IMR-90 (cell line): Measurements from ENCODE around the gene SLC4A8. TPM values are rescaled to one million over a fixed set of nuclear protein-coding genes. Genes with fewer than 3 reads are reported as not detected.

ENCODE experiments used
- ATAC-seq: fragments of 200-7000 bp; cut with Tn5 transposase; 2 replicates; pipeline ENCODE4 v1.9.1; 2020; ENCODE audit warnings: low read depth, mild to moderate bottlenecking, moderate library complexity
- BruUV-seq: library from RNA; stranded (reverse); fragments of 400-500 nt; replicated peaks from 2 replicates; lab custom pipeline; 2021; lab: Mats Ljungman, UMichigan
- CTCF ChIA-PET: fragments of 300-600 bp; formaldehyde crosslinking; extraction: SDS; loops from one replicate; lab custom pipeline; 2021; ENCODE audit warnings: antibody characterized with exemption; lab: Yijun Ruan, JAX
- POLR2A ChIA-PET: fragments of 300-600 bp; sonication (Branson Sonifier 250); formaldehyde crosslinking; loops from one replicate; lab custom pipeline; 2022; ENCODE audit warnings: antibody characterized with exemption; ENCODE audit not compliant: unreplicated experiment; lab: Charles Lee
- DNase-seq: peaks from one replicate; pipeline ENCODE4 v3.0.0; 2013
- H2AFZ ChIP-seq: replicated peaks from 2 replicates; pipeline ENCODE3; 2013; ENCODE audit warnings: low read length, mild to moderate bottlenecking; ENCODE audit not compliant: poor library complexity
- H2AK5ac ChIP-seq: 2 replicates; pipeline ENCODE4 v1.6.1; 2013; ENCODE audit warnings: low read depth, low read length, inconsistent platforms
- H2AK9ac ChIP-seq: replicated peaks from 2 replicates; pipeline ENCODE3; 2013; ENCODE audit warnings: mild to moderate bottlenecking, low read depth, low read length, moderate library complexity; ENCODE audit not compliant: poor library complexity
- H2BK120ac ChIP-seq: 2 replicates; pipeline ENCODE4 v1.6.1; 2013; ENCODE audit warnings: low read depth, low read length, inconsistent platforms
- H2BK15ac ChIP-seq: 3 replicates; pipeline ENCODE4 v1.6.1; 2013; ENCODE audit warnings: low read depth, low read length, inconsistent platforms
- H2BK20ac ChIP-seq: 2 replicates; pipeline ENCODE4 v1.6.1; 2013; ENCODE audit warnings: low read depth, mild to moderate bottlenecking, inconsistent platforms, low read length, moderate library complexity
- H2BK5ac ChIP-seq: 2 replicates; pipeline ENCODE4 v1.6.1; 2013; ENCODE audit warnings: mild to moderate bottlenecking, low read depth, low read length, inconsistent platforms; ENCODE audit not compliant: poor library complexity, severe bottlenecking
- H3K14ac ChIP-seq: replicated peaks from 2 replicates; pipeline ENCODE4 v1.6.1; 2013; ENCODE audit warnings: low read depth, low read length, inconsistent platforms
- H3K18ac ChIP-seq: 2 replicates; pipeline ENCODE4 v1.6.1; 2013; ENCODE audit warnings: low read depth, low read length, control low read depth
- H3K23ac ChIP-seq: 2 replicates; pipeline ENCODE4 v1.6.1; 2013; ENCODE audit warnings: low read depth, low read length, inconsistent platforms
- H3K27ac ChIP-seq: 2 replicates; pipeline ENCODE4 v1.5.1; 2013; ENCODE audit warnings: mild to moderate bottlenecking, control low read depth, low read length; ENCODE audit not compliant: insufficient read depth
- H3K27me3 ChIP-seq: 2 replicates; pipeline ENCODE4 v1.6.1; 2013; ENCODE audit warnings: low read length; ENCODE audit not compliant: control insufficient read depth, insufficient read depth
- H3K36me3 ChIP-seq: 2 replicates; pipeline ENCODE4 v1.6.1; 2013; ENCODE audit warnings: low read length, mixed read lengths; ENCODE audit not compliant: control insufficient read depth, insufficient read depth
- H3K4ac ChIP-seq: 2 replicates; pipeline ENCODE4 v1.6.1; 2013; ENCODE audit warnings: low read depth, low read length, inconsistent platforms
- H3K4me1 ChIP-seq: 2 replicates; pipeline ENCODE4 v1.6.1; 2013; ENCODE audit warnings: low read length, mixed read lengths; ENCODE audit not compliant: control insufficient read depth, insufficient read depth
- H3K4me2 ChIP-seq: 2 replicates; pipeline ENCODE4 v1.6.1; 2013; ENCODE audit warnings: low read depth, mild to moderate bottlenecking, control low read depth, low read length, moderate library complexity
- H3K4me3 ChIP-seq: 2 replicates; pipeline ENCODE4 v1.5.1; 2013; ENCODE audit warnings: low read depth, mild to moderate bottlenecking, control low read depth, low read length, moderate library complexity; ENCODE audit not compliant: insufficient read depth
- H3K56ac ChIP-seq: 2 replicates; pipeline ENCODE4 v1.6.1; 2013; ENCODE audit warnings: low read length, inconsistent platforms; ENCODE audit not compliant: insufficient read depth; ENCODE audit errors: extremely low read depth
- H3K79me1 ChIP-seq, 2 experiments: 2 replicates each; pipeline ENCODE4 v1.6.1; 2013; ENCODE audit warnings: low read length in 2 of 2, inconsistent platforms in 1 of 2, low read depth in 1 of 2
- H3K9ac ChIP-seq: 2 replicates; pipeline ENCODE4 v1.6.1; 2013; ENCODE audit warnings: low read depth, low read length, control low read depth
- H3K9me1 ChIP-seq: 2 replicates; pipeline ENCODE4 v1.6.1; 2013; ENCODE audit warnings: low read length, inconsistent platforms; ENCODE audit not compliant: insufficient read depth
- H3K9me3 ChIP-seq: 2 replicates; pipeline ENCODE4 v1.6.1; 2013; ENCODE audit warnings: low read length; ENCODE audit not compliant: control insufficient read depth, insufficient read depth
- H4K20me1 ChIP-seq: 2 replicates; pipeline ENCODE4 v1.6.1; 2013; ENCODE audit warnings: low read length, inconsistent platforms; ENCODE audit not compliant: insufficient read depth
- H4K5ac ChIP-seq: 2 replicates; pipeline ENCODE4 v1.6.1; 2013; ENCODE audit warnings: mild to moderate bottlenecking, low read depth, low read length, control low read depth
- H4K8ac ChIP-seq, 2 experiments: 2 replicates each; pipeline ENCODE4 v1.6.1; 2013; ENCODE audit warnings: low read depth in 2 of 2, low read length in 2 of 2, control low read depth in 1 of 2, inconsistent platforms in 1 of 2
- H4K91ac ChIP-seq: 2 replicates; pipeline ENCODE4 v1.6.1; 2013; ENCODE audit warnings: low read depth, low read length, inconsistent platforms; ENCODE audit not compliant: insufficient read depth
- FOS ChIP-seq: fragments of 150-350 bp; IDR thresholded peaks from 2 replicates; pipeline ENCODE4 v1.6.1; 2016; ENCODE audit warnings: low read depth, low read length
- MAFK ChIP-seq: IDR thresholded peaks from 2 replicates; pipeline ENCODE4 v1.6.1; 2012; ENCODE audit warnings: low read depth, low read length, improper control_type of control experiment
- RAD21 ChIP-seq: IDR thresholded peaks from 2 replicates; pipeline ENCODE4 v1.6.1; 2012; ENCODE audit warnings: low read length, improper control_type of control experiment
- RCOR1 ChIP-seq: IDR thresholded peaks from 2 replicates; pipeline ENCODE4 v1.6.1; 2012; ENCODE audit warnings: mild to moderate bottlenecking, low read length, improper control_type of control experiment; ENCODE audit not compliant: insufficient replicate concordance
- WGBS, 2 experiments: methylation state at CpG; one replicate each; pipeline versions ENCODE4 v1.1.5 to v1.1.7; 2013; ENCODE audit warnings: missing lambda C conversion rate in 2 of 2; ENCODE audit not compliant: insufficient read length in 1 of 2; ENCODE audit errors: extremely low coverage in 2 of 2; 5-methylcytosine and 5-hydroxymethylcytosine counted together
- dilution Hi-C: fragments of 300-500 bp; cut with HindIII; formaldehyde crosslinking; loops from one replicate; pipeline ENCODE4 v1.14.3; 2018; ENCODE audit warnings: low sequenced_read_pairs; ENCODE audit not compliant: unreplicated experiment
- in situ Hi-C: fragments of 300-500 bp; cut with MboI; formaldehyde crosslinking; loops from 3 replicates; pipeline ENCODE4 v1.14.3; 2019; ENCODE audit warnings: low sequenced_read_pairs, inconsistent platforms, mixed read lengths
- intact Hi-C: fragments of 100-400 bp; cut with micrococcal nuclease; formaldehyde crosslinking; loops from 2 replicates; pipeline ENCODE4 v1.10.0; 2022
- polyA plus RNA-seq, 3 experiments: library from polyadenylated mRNA; depleted of rRNA; stranded (reverse); fragments of >200 nt; gene quantifications; 2 replicates each; pipeline ENCODE4 v1.2.3, GENCODE V29; 2012; ENCODE audit warnings: low replicate concordance in 1 of 3
- total RNA-seq: library from RNA; depleted of rRNA; stranded (reverse); fragments of >200 nt; gene quantifications from 2 replicates; pipeline ENCODE4 v1.2.3, GENCODE V29; 2012
- TF ChIP-seq, protein P1 (sequence below): fragments of 150-350 bp; IDR thresholded peaks from 2 replicates; pipeline ENCODE4 v1.6.1; 2016; ENCODE audit warnings: low read depth, mild to moderate bottlenecking, low read length, moderate library complexity, borderline replicate concordance

The SLC4A8 gene
- total and polyA plus RNA-seq, 2 of the 4 experiments (the other 2 are of a cell fraction): 3.1 to 5.2 TPM

DNA sequence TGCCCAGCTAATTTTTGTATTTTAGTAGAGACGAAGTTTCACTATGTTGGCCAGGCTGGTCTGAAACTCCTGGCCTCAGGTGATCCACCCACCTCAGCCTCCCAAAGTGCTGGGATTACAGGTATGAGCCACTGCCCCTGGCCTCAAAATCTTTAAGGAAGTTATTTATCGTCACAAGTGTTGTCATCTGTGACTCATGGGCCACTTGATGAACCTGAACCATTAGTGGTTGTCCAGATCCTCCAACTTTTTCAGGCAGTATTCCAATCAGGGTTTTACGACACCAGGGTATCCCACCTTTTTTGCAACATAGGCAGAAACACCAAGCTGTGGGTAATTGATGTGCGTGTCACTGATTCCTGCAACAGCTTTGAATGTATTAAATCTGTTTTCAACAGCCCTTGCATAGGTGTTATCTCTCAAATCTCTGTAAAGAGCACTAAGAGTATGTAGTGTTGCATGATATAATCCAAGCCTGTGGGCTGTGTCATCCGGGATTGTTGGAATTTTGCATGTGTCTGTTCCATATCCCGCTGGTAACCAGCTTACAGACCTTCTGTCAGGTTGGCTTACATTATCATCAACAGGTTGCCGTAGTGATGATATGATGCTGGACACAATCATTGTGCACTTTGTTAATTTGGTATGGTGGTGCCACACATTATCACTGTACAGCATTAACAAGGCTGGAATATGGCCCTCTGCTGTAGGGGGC is 87.1 kb downstream of the SLC4A8 start:
- in situ Hi-C loops: no loop called here
- H3K4ac ChIP-seq: no peak overlapping the region
- H3K23ac ChIP-seq: no peak overlapping the region
- H2AK9ac ChIP-seq: no peak overlapping the region
- no peaks in the 10 kb centered on the region for H4K20me1 ChIP-seq
- no peaks in the 10 kb centered on the region for H3K4me1 ChIP-seq
- H3K9me3 ChIP-seq: no peaks in the 10 kb centered on the region
- TF ChIP-seq, protein P1, sequence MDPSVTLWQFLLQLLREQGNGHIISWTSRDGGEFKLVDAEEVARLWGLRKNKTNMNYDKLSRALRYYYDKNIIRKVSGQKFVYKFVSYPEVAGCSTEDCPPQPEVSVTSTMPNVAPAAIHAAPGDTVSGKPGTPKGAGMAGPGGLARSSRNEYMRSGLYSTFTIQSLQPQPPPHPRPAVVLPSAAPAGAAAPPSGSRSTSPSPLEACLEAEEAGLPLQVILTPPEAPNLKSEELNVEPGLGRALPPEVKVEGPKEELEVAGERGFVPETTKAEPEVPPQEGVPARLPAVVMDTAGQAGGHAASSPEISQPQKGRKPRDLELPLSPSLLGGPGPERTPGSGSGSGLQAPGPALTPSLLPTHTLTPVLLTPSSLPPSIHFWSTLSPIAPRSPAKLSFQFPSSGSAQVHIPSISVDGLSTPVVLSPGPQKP: no peak
- TF ChIP-seq RCOR1 (no peak), RAD21 (no peak), FOS (no peak), MAFK (peak; percentile 63)
- H3K9ac ChIP-seq: no peak overlapping the region
- ChIA-PET CTCF (no interaction called here), POLR2A (no interaction called here)
- DNase-seq (no peak), ATAC-seq (no peak)
- H3K56ac ChIP-seq: no peak overlapping the region
- no peaks in the 10 kb centered on the region for H3K27me3 ChIP-seq
- intact Hi-C loops: no loop called here
- no peak overlapping the region for H2BK15ac ChIP-seq
- no peak overlapping the region for H4K5ac ChIP-seq
- H3K4me3 ChIP-seq: no peak overlapping the region
- no peak overlapping the region for H3K18ac ChIP-seq
- H3K36me3 ChIP-seq: no peaks in the 10 kb centered on the region
- H2AK5ac ChIP-seq: no peak overlapping the region
- no peak overlapping the region for H2BK120ac ChIP-seq
- H3K9me1 ChIP-seq: no peaks in the 10 kb centered on the region; the same call in 1 of the 2 replicates
- H3K79me1 ChIP-seq: no peaks in the 10 kb centered on the region
- no peak overlapping the region for H2BK20ac ChIP-seq
- H3K27ac ChIP-seq: no peak overlapping the region
- no peak overlapping the region for H2BK5ac ChIP-seq
- H3K14ac ChIP-seq: no peak overlapping the region
- dilution Hi-C loops: no loop called here
- H2AFZ ChIP-seq: no peak overlapping the region
- WGBS, 2 experiments: 88% methylated on average over 1 of the region's 7 CpGs; no CpG with 5 or more reads in 1 of the 2 experiments
- H3K4me2 ChIP-seq: no peak overlapping the region
- no peak overlapping the region for H4K8ac ChIP-seq
- no TSS peak for BruUV-seq
- H4K91ac ChIP-seq: no peak overlapping the region
